Activated CD4-positive, alpha-beta T cell treated with anti-CD3 and anti-CD28 coated beads, Interleukin-2, amount 10 ng/mL, durations not matched to agents 7 days and 5 days (primary cell): ENCODE measurements around the gene ZXDB. TPM values are rescaled to one million over a fixed set of nuclear protein-coding genes. Genes with fewer than 3 reads are reported as not detected.
"Not testable (repeated sequence)": the region's sequence is repeated elsewhere in the genome, so short reads cannot be mapped to it uniquely, and the experiment has no call there.

Experiments
- CTCF ChIA-PET: fragments of 350-600 bp; sonication (Branson Sonifier 250); formaldehyde crosslinking; loops from one replicate; lab custom pipeline; 2021; ENCODE audit warnings: antibody characterized with exemption; lab: Charles Lee
- POLR2A ChIA-PET: fragments of 350-600 bp; sonication (Branson Sonifier 250); formaldehyde crosslinking; loops from one replicate; lab custom pipeline; 2021; ENCODE audit warnings: antibody characterized with exemption; lab: Charles Lee
- DNase-seq: peaks from one replicate; pipeline ENCODE4 v3.0.0-alpha.2; 2020
- H3K27ac Mint-ChIP-seq: one replicate; pipeline ENCODE4 v1.8.0; 2021; ENCODE audit warnings: mild to moderate bottlenecking, moderate library complexity, mixed read lengths
- H3K27me3 Mint-ChIP-seq: one replicate; pipeline ENCODE4 v1.8.0; 2021; ENCODE audit warnings: mixed read lengths
- H3K36me3 Mint-ChIP-seq: one replicate; pipeline ENCODE4 v1.8.0; 2021; ENCODE audit warnings: low read depth, mixed read lengths
- H3K4me1 Mint-ChIP-seq: one replicate; pipeline ENCODE4 v1.8.0; 2021; ENCODE audit warnings: mixed read lengths
- H3K4me3 Mint-ChIP-seq: one replicate; pipeline ENCODE4 v1.8.0; 2021; ENCODE audit warnings: mild to moderate bottlenecking, moderate library complexity, mixed read lengths
- H3K9me3 Mint-ChIP-seq: one replicate; pipeline ENCODE4 v1.8.0; 2021; ENCODE audit warnings: mixed read lengths
- total RNA-seq, 2 experiments: library from RNA; stranded (reverse); gene quantifications; one replicate each; pipeline ENCODE4 v1.2.3, GENCODE V29; 2021

The ZXDB gene
- total RNA-seq = 1 to 10 TPM; 5.4 to 5.7 TPM

DNA sequence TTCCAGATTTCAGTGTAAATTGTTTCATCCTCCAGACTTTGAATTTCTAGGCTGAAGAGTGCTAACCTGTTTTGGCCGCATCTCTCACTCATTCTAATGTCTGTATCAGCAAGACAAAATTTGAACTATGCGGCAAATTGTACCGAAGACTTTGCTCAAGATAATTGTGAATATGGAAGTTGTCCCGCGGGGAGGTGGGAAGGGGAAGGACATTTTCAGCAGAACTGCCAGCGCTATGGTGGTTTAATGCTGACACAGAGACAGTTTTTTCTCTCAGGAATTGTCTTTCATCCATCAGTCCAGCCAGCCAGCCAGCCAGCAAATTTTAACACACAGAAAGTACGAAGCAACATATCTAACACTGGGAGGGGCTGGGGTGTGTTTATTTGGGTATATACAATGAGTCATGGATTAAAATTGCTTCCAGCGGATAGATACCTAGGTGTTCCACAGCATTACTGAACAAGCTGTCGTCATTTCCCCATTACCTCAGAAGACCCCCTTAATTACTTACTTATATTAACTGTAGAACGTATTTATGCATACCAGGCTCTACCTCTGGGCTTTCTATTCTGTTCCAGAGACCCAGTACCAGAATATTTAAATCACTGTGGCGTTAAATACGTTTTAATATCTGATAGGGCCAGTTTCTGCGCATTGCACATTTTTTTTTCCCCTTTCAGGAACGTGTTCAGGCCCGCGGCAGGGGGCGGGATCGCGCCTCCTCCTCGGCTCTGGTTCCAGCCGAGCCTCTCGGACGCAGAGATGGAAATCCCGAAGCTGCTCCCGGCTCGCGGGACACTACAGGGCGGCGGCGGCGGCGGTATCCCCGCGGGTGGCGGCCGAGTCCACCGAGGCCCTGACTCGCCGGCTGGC lies at the start of gene ZXDB:
ZXDB (plus strand) TSS at position 728 of the 876 bp plus-strand sequence; CDS start at position 766, 38 bp downstream.
- POLR2A ChIA-PET, H3K9me3 Mint-ChIP-seq, H3K27me3 Mint-ChIP-seq, CTCF ChIA-PET, DNase-seq: not testable (repeated sequence)
- peaks cover 10% of the 10 kb centered on the region for H3K36me3 Mint-ChIP-seq
- H3K27ac Mint-ChIP-seq = peak within 1 kb of the TSS; percentile 90
- peak within 1 kb of the TSS; percentile 77 for H3K4me3 Mint-ChIP-seq
- peaks cover 41% of the 10 kb centered on the region for H3K4me1 Mint-ChIP-seq

DNA sequence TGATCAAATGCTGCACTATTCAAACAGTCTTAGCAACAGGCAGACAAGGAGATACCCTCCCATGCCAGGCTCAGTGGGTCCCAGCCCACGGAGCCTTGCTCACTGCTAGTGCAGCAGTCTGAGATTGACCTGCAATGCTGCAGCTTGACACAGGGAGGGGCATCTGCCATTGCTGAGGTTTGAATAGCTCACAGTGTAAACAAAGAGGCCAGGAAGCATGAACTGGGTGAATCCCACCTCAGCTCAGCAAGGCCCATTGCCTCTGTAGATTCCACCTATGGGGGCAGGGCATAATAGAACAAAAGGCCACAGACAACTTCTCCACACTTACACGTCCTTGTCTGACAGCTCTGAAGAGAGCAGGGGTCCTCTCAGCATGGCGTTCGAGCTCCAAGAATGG lies 26.6 kb upstream of the ZXDB start:
- Mint-ChIP-seq H3K27ac (no peak overlapping the region), H3K4me1 (no peaks in the 10 kb centered on the region), H3K9me3 (no peaks in the 10 kb centered on the region), H3K27me3 (no peaks in the 10 kb centered on the region), H3K36me3 (no peaks in the 10 kb centered on the region), H3K4me3 (no peak overlapping the region)
- peak; percentile 5 for DNase-seq
- ChIA-PET POLR2A (no interaction called here), CTCF (no interaction called here)

DNA sequence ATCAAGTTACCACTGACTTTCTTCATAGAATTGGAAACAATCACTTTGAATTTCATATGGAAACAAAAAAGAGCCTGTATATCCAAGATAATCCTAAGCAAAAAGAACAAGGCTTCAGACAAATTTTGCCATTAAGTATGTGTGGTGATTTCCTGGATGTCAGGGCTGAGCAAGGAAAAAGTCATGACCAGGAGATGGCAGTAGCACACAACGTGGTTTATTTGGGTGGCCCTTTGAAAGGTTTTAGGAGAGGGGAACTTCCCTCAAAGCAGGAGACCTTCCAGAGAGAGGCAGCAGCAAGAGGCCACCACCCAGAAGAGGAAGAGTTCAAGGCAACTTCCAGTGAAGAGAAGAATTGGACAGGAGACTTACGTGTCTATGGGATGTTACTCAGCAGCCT lies 18.1 kb upstream of the ZXDB start:
- POLR2A ChIA-PET = no interaction called here
- Mint-ChIP-seq H3K27ac (no peak overlapping the region), H3K36me3 (no peaks in the 10 kb centered on the region)

DNA sequence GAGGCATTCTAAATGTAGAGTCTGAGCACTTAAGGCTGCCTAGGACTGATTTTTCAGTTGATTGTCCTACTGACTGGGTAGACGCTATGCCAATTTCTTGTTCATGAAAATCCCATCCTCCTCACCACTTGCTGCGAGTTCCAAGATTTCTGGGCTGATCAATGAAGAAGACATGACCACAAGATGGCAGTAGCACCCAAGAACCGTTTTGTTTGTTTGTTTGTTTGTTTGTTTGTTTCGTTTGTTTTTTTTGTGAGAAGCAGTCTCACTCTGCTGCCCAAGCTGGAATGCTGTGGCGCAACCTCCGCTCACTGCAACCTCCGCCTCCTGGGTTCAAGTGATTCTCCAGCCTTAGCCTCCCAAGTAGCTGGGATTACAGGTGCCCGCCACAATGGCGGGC lies 8.9 kb upstream of the ZXDB start:
- H3K4me1 Mint-ChIP-seq, CTCF ChIA-PET, POLR2A ChIA-PET: not testable (repeated sequence)

More for the DNA sequence above, 18.1 kb upstream of the ZXDB start:
- no peaks in the 10 kb centered on the region for H3K4me1 Mint-ChIP-seq
- CTCF ChIA-PET = no interaction called here
- DNase-seq = no peak
- H3K9me3 Mint-ChIP-seq = no peaks in the 10 kb centered on the region
- H3K27me3 Mint-ChIP-seq = peaks cover 2% of the 10 kb centered on the region
- no peak overlapping the region for H3K4me3 Mint-ChIP-seq

DNA sequence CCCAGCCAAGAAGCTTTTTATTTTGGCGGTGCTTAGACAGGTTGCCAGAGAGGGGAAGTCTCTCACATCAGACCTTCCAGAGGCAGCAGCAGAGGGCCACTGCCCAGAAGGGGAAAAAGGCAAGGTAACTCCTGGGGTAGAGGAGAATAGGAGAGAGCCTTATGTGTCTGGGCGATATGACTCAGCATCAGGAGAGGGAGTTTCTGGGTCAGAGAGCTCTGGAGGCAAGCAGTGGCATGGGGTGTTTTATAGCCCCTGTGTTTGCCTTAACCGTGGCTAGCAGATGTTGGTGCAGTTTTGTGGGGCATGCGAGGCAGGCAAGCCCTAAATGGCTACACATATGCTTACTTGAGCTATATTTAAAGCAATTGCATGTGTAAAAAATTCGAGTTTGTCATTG lies 8.3 kb upstream of the ZXDB start:
- Mint-ChIP-seq H3K4me1 (peaks cover 5% of the 10 kb centered on the region), H3K36me3 (no peaks in the 10 kb centered on the region), H3K4me3 (no peak overlapping the region), H3K27me3 (no peaks in the 10 kb centered on the region), H3K9me3 (no peaks in the 10 kb centered on the region), H3K27ac (no peak overlapping the region)
- no peak for DNase-seq
- POLR2A ChIA-PET = no interaction called here
- CTCF ChIA-PET = no interaction called here

More for the DNA sequence above, 8.9 kb upstream of the ZXDB start:
- not testable (repeated sequence) for H3K27me3 Mint-ChIP-seq, H3K36me3 Mint-ChIP-seq, H3K9me3 Mint-ChIP-seq, H3K4me3 Mint-ChIP-seq, H3K27ac Mint-ChIP-seq, DNase-seq

DNA sequence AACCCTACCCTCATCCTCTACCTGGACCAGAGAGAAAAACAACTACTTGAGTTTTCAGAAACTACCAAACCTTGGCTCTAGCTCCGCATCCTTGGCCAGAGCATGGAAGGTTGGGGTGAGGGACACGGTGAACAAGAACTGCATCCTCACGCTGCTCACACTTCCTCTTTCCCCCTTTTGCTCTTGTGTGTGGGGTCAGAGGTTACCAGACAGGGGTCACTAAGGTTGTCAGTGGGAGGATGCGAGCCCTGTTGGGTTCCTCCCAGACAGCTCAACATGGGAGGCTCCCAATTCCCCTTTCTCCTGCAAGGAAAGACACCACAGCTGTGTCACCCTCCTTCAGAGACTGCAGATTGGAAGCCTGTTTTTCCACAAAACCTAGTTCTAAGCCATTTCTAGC lies 5.5 kb upstream of the ZXDB start:
- POLR2A ChIA-PET = no interaction called here

DNA sequence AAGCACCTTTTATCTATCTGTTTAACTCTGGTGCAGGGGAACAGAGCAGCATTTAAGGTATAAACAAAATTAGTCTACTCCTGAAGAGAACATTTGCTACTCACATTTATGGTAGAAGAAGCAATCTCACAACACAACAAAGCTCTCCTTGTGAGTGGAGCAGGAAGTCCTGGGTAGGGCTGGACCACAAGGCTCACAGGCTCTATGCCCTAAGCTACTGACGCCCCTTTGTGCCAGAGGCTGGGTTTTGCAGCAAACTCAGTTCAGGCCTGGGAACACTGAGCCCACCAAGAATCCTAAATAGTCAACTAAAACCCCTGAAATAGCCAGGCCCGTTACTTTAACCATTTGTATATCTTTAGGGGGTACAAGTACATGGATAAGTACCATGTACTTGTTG lies 4.7 kb upstream of the ZXDB start:
- POLR2A ChIA-PET = no interaction called here

More for the DNA sequence above, 5.5 kb upstream of the ZXDB start:
- Mint-ChIP-seq H3K4me3 (no peak overlapping the region), H3K27ac (no peak overlapping the region), H3K36me3 (no peaks in the 10 kb centered on the region), H3K27me3 (no peaks in the 10 kb centered on the region), H3K9me3 (no peaks in the 10 kb centered on the region), H3K4me1 (peaks cover 12% of the 10 kb centered on the region)
- no peak for DNase-seq
- CTCF ChIA-PET = interaction anchor here (0.9 kb wide), 1 partner anchor 14 kb away, joined by 3 read pairs; no protein-coding TSS in a partner anchor

DNA sequence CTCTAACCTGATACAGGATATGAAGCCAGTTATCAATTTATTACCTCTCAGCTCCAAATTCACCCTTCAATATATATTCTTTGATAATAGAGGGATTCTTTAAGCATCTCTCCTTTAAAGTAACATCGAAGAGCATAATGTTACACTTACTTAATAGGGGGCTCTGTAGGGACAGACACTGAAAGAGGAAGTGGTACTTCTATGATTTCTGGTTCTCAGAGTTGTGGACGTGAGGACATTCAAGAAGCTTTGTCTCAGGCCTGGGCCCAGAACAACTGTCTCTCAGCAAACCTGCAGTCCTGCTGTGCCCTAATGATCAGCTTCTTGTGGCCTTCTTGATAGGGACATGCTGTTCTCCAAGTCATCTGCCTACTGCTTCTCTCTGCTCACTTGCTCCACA lies 4.2 kb upstream of the ZXDB start:
- peaks cover 16% of the 10 kb centered on the region for H3K4me1 Mint-ChIP-seq
- no peak overlapping the region for H3K4me3 Mint-ChIP-seq
- H3K27ac Mint-ChIP-seq = no peak overlapping the region
- no peaks in the 10 kb centered on the region for H3K27me3 Mint-ChIP-seq
- H3K36me3 Mint-ChIP-seq = no peaks in the 10 kb centered on the region
- ChIA-PET CTCF (no interaction called here), POLR2A (no interaction called here)
- no peak for DNase-seq
- no peaks in the 10 kb centered on the region for H3K9me3 Mint-ChIP-seq

More for the DNA sequence above, 4.7 kb upstream of the ZXDB start:
- Mint-ChIP-seq H3K9me3 (no peaks in the 10 kb centered on the region), H3K27ac (no peak overlapping the region), H3K4me3 (no peak overlapping the region), H3K36me3 (no peaks in the 10 kb centered on the region), H3K4me1 (peaks cover 16% of the 10 kb centered on the region), H3K27me3 (no peaks in the 10 kb centered on the region)
- DNase-seq = no peak
- CTCF ChIA-PET = no interaction called here

DNA sequence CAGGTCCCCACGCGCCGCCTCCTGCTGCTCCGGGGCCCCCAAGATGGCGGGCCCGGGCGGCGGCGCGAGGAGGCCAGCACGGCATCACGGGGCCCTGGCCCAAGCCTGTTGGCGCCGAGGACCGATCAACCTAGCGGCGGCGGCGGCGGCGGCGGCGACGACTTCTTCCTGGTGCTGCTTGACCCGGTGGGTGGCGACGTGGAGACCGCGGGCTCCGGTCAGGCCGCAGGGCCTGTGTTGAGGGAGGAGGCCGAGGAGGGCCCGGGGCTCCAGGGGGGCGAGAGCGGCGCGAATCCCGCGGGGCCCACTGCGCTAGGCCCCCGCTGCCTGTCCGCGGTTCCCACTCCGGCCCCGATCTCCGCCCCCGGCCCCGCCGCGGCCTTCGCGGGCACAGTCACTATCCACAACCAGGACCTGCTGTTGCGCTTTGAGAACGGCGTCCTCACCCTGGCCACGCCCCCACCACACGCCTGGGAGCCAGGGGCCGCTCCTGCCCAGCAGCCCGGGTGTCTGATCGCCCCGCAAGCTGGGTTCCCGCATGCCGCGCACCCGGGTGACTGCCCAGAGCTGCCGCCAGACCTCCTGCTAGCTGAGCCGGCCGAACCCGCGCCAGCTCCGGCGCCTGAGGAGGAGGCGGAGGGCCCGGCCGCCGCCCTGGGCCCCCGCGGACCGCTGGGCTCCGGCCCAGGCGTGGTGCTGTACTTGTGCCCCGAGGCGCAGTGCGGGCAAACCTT lies 516 bp downstream of the ZXDB start:
- peaks cover 12% of the 10 kb centered on the region for H3K36me3 Mint-ChIP-seq
- POLR2A ChIA-PET, CTCF ChIA-PET, H3K9me3 Mint-ChIP-seq, H3K27ac Mint-ChIP-seq, H3K27me3 Mint-ChIP-seq: not testable (repeated sequence)
- peak overlapping the region; percentile 48 for H3K4me3 Mint-ChIP-seq
- DNase-seq = peak; percentile 12
- H3K4me1 Mint-ChIP-seq = peaks cover 40% of the 10 kb centered on the region

DNA sequence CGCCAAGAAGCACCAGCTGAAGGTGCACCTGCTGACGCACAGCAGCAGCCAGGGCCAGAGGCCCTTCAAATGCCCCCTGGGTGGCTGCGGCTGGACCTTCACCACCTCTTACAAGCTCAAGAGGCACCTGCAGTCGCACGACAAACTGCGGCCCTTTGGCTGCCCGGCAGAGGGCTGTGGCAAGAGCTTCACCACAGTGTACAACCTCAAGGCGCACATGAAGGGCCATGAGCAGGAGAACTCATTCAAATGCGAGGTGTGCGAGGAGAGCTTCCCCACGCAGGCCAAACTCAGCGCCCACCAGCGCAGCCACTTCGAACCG lies 1.0 kb downstream of the ZXDB start:
- Mint-ChIP-seq H3K4me1 (peaks cover 40% of the 10 kb centered on the region), H3K4me3 (peak overlapping the region; percentile 42), H3K27ac (peak overlapping the region; percentile 46), H3K36me3 (peaks cover 13% of the 10 kb centered on the region)
- H3K27me3 Mint-ChIP-seq, H3K9me3 Mint-ChIP-seq, CTCF ChIA-PET, POLR2A ChIA-PET: not testable (repeated sequence)
- peak; percentile 11 for DNase-seq

DNA sequence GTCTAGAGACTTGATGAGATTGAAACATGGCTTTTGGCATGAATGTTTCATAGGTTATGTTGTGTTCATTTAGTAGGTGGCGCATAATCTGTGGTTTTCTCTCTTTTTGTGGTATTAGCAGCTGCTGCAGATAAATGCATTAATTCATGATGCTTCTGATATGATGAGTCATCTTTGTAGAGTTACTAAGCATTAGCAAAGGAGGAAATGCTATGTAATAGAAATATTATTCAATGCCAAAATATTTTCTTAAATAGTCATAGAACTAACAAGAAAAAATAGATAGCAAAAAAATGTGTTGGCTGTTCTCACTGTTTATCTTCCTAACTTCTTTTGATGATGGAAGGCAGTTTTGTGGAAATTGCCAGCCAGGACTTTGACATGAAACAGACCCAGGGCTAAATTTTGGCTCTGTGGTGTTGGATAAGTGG lies 3.6 kb downstream of the ZXDB start:
- no peak for DNase-seq
- Mint-ChIP-seq H3K4me3 (peak overlapping the region; percentile 61), H3K36me3 (peaks cover 13% of the 10 kb centered on the region)

DNA sequence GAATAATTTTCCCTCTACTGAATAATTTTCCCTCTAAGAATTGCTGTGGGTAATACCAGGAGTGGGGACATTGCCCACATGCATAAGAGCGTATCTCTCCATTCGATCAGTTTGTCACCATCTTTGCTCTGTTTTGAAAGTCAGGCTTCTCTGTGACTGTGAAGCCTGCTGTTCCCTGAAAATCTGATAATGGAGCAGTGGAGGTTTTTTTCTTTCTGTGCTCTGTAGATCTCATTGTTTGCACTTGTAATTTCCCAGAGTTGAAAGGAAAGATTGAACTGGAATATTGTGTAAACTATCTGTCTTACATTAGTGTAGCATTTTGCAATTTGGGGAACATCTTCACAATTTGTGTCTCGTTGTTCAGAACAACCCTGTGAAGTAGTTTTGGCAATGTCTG lies 4.3 kb downstream of the ZXDB start:
- peak overlapping the region; percentile 14 for H3K4me3 Mint-ChIP-seq
- no peaks in the 10 kb centered on the region for H3K27me3 Mint-ChIP-seq
- no peak for DNase-seq
- H3K4me1 Mint-ChIP-seq = peaks cover 35% of the 10 kb centered on the region
- POLR2A ChIA-PET = no interaction called here
- H3K36me3 Mint-ChIP-seq = peaks cover 13% of the 10 kb centered on the region
- H3K9me3 Mint-ChIP-seq = no peaks in the 10 kb centered on the region
- H3K27ac Mint-ChIP-seq = no peak overlapping the region
- CTCF ChIA-PET = no interaction called here

More for the DNA sequence above, 3.6 kb downstream of the ZXDB start:
- no peaks in the 10 kb centered on the region for H3K9me3 Mint-ChIP-seq
- peaks cover 40% of the 10 kb centered on the region for H3K4me1 Mint-ChIP-seq
- H3K27me3 Mint-ChIP-seq = no peaks in the 10 kb centered on the region
- no peak overlapping the region for H3K27ac Mint-ChIP-seq
- ChIA-PET POLR2A (no interaction called here), CTCF (no interaction called here)

DNA sequence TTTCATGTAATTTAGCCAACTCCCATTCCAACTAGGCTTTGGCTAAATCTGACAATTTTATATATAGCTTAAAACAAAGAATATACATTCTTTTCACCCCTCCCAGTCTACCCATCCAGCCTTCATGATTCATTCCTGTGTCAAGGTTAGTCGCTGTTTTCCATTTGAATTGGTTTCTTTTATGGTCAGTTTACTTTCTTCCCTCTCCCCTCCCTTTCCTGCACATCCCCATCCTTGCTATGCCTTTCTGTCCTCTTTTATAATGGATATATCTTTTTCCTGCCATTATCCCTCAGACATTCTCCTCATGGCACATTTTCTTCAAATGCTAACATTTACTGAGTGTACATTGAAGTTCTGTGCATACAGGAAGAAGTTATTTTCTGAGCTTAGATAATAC lies 4.7 kb downstream of the ZXDB start:
- peaks cover 31% of the 10 kb centered on the region for H3K4me1 Mint-ChIP-seq
- no peaks in the 10 kb centered on the region for H3K27me3 Mint-ChIP-seq
- no peak overlapping the region for H3K4me3 Mint-ChIP-seq
- CTCF ChIA-PET = no interaction called here
- POLR2A ChIA-PET = no interaction called here
- H3K36me3 Mint-ChIP-seq = peaks cover 13% of the 10 kb centered on the region
- DNase-seq = no peak
- H3K9me3 Mint-ChIP-seq = no peaks in the 10 kb centered on the region
- no peak overlapping the region for H3K27ac Mint-ChIP-seq
